ENCODE data around the gene MTUS2.

Gene MTUS2

DNA sequence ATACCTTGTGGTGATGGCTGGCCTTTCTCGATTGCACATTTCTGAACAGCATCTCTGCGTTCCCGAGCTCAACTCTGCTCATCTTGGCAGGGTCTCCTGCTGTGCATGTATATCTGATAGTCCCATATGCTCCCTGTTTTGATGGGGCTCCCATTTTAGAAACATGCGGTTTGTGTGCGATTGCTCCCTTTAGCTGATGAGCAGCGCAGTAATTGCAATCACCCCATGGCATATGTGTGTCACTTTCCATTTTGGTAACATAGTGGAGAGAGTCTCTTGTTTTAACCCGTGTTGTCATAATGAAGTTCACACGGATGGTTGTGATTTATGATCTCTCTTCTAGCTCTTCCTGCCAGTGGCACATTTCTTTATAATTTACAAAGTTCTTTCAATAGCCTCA lies 144.7 kb downstream of the MTUS2 start:
- Histone ChIP-seq H3K4me2 (ENCODE audit: low read depth, low read length) (no peak overlapping the region), H3K36me3 (replicated peaks; ENCODE audit: insufficient read depth, low read length) (no peaks in the 10 kb centered on the region), H2AFZ (ENCODE audit: low read length) (no peak overlapping the region), H3K4me3 (ENCODE audit: low read length) (no peak overlapping the region), H3K27ac (ENCODE audit: low read length) (no peak overlapping the region), H3K9ac (ENCODE audit: low read length) (no peak overlapping the region), H3K27me3 (replicated peaks; ENCODE audit: insufficient read depth, low read length) (no peaks in the 10 kb centered on the region), H3K9me3 (replicated peaks; ENCODE audit: insufficient read depth, low read length) (no peaks in the 10 kb centered on the region), H4K20me1 (ENCODE audit: insufficient read depth, low read length) (no peaks in the 10 kb centered on the region), H3K79me2 (ENCODE audit: low read length) (no peaks in the 10 kb centered on the region), H3K4me1 (ENCODE audit: low read length) (no peaks in the 10 kb centered on the region), H3K9me2 (replicated peaks; ENCODE audit: insufficient read depth, low read length) (no peaks in the 10 kb centered on the region), H3F3A (ENCODE audit: insufficient read depth, low read length) (no peaks in the 10 kb centered on the region)
- DNase-seq = no peak
- TF ChIP-seq EZH2 (optimal IDR thresholded peaks at IDR 0.05; ENCODE audit: low read depth, low read length) (no peak), EZH2phosphoT487 (IDR thresholded peaks at IDR 0.05; ENCODE audit: low read length) (no peak)
- TF ChIP-seq, protein P1, sequence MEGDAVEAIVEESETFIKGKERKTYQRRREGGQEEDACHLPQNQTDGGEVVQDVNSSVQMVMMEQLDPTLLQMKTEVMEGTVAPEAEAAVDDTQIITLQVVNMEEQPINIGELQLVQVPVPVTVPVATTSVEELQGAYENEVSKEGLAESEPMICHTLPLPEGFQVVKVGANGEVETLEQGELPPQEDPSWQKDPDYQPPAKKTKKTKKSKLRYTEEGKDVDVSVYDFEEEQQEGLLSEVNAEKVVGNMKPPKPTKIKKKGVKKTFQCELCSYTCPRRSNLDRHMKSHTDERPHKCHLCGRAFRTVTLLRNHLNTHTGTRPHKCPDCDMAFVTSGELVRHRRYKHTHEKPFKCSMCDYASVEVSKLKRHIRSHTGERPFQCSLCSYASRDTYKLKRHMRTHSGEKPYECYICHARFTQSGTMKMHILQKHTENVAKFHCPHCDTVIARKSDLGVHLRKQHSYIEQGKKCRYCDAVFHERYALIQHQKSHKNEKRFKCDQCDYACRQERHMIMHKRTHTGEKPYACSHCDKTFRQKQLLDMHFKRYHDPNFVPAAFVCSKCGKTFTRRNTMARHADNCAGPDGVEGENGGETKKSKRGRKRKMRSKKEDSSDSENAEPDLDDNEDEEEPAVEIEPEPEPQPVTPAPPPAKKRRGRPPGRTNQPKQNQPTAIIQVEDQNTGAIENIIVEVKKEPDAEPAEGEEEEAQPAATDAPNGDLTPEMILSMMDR (IDR thresholded peaks at IDR 0.05; ENCODE audit: low read length) = no peak

GRCh38 chr13:28967029-28967915 lies 147.1 kb downstream of the MTUS2 start:
- Histone ChIP-seq H3F3A (ENCODE audit: insufficient read depth, low read length) (no peaks in the 10 kb centered on the region), H3K79me2 (ENCODE audit: low read length) (no peaks in the 10 kb centered on the region), H3K9ac (ENCODE audit: low read length) (no peak overlapping the region), H3K9me3 (replicated peaks; ENCODE audit: insufficient read depth, low read length) (no peaks in the 10 kb centered on the region), H3K27ac (ENCODE audit: low read length) (no peak overlapping the region), H3K4me3 (ENCODE audit: low read length) (no peak overlapping the region), H3K27me3 (replicated peaks; ENCODE audit: insufficient read depth, low read length) (no peaks in the 10 kb centered on the region), H3K9me2 (replicated peaks; ENCODE audit: insufficient read depth, low read length) (no peaks in the 10 kb centered on the region), H4K20me1 (ENCODE audit: insufficient read depth, low read length) (no peaks in the 10 kb centered on the region), H3K36me3 (replicated peaks; ENCODE audit: insufficient read depth, low read length) (no peaks in the 10 kb centered on the region), H3K4me1 (ENCODE audit: low read length) (no peaks in the 10 kb centered on the region), H2AFZ (ENCODE audit: low read length) (no peak overlapping the region), H3K4me2 (ENCODE audit: low read depth, low read length) (no peak overlapping the region)
- TF ChIP-seq EZH2phosphoT487 (IDR thresholded peaks at IDR 0.05; ENCODE audit: low read length) = no peak
- TF ChIP-seq EZH2 (optimal IDR thresholded peaks at IDR 0.05; ENCODE audit: low read depth, low read length) = no peak
- TF ChIP-seq, protein P1 (IDR thresholded peaks at IDR 0.05; ENCODE audit: low read length) = no peak
- DNase-seq = no peak

- TF ChIP-seq EZH2phosphoT487 (IDR thresholded peaks at IDR 0.05; ENCODE audit: low read length) (no peak), EZH2 (optimal IDR thresholded peaks at IDR 0.05; ENCODE audit: low read depth, low read length) (no peak)
- TF ChIP-seq, protein P1 (IDR thresholded peaks at IDR 0.05; ENCODE audit: low read length) = no peak
- Histone ChIP-seq H3K4me2 (ENCODE audit: low read depth, low read length) (no peak overlapping the region), H3K27me3 (replicated peaks; ENCODE audit: insufficient read depth, low read length) (no peaks in the 10 kb centered on the region), H3K36me3 (replicated peaks; ENCODE audit: insufficient read depth, low read length) (no peaks in the 10 kb centered on the region), H3K79me2 (ENCODE audit: low read length) (no peaks in the 10 kb centered on the region), H3F3A (ENCODE audit: insufficient read depth, low read length) (no peaks in the 10 kb centered on the region), H3K9ac (ENCODE audit: low read length) (no peak overlapping the region), H3K9me3 (replicated peaks; ENCODE audit: insufficient read depth, low read length) (no peaks in the 10 kb centered on the region), H3K4me3 (ENCODE audit: low read length) (no peak overlapping the region), H4K20me1 (ENCODE audit: insufficient read depth, low read length) (no peaks in the 10 kb centered on the region), H2AFZ (ENCODE audit: low read length) (no peak overlapping the region), H3K27ac (ENCODE audit: low read length) (no peak overlapping the region), H3K4me1 (ENCODE audit: low read length) (no peaks in the 10 kb centered on the region), H3K9me2 (replicated peaks; ENCODE audit: insufficient read depth, low read length) (no peaks in the 10 kb centered on the region)
- no peak for DNase-seq
Observed at GRCh38 chr13:28976195-28976594, 156.1 kb downstream of the MTUS2 start.

Measured in MM.1S (cell line).